ENCODE measurements around the gene GTF2IRD1. TPM values are rescaled to one million over a fixed set of nuclear protein-coding genes. Genes with fewer than 3 reads are reported as not detected.

The GTF2IRD1 gene
- total and polyA plus RNA-seq, 2 of the 4 experiments (the other 2 are of a cell fraction) = 4.1 to 21.9 TPM

DNA sequence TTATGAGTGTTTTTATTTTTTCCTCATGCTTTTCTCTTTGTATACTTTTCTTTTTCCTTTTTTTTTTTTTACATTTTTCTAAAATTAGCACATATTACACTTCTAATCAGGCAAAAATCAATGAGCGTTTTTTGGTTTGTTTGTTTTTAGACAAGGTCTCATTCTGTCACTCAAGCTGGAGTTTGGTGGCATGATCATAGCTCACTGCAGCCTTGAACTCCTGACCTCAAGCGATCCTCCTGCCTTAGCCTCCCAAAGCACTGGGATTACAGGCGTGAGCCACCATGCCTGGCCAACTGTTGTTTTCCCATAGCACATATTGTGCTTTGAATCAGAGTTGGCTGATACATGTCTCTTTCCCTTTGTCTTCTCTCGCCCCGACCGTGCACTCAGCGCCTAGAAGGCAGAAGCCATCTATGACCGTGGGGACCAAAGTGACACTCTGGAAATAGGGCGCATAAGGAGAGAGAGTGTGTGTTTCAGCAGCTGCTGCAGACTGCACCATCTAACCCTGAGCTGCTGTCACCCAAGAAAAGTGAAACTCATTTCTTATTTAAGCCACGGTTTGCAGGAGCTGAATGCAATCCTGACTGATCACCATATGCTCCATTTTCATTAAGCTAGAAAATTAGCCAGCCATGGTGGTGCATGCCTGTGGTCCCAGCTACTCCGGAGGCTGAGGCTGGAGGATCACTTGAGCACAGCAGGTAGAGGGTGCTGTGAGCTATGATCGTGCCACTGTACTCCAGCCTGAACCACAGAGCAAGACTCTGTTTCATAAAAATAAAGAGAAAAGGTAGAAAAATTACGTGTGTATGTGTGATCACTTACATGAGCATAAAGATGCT is 162.5 kb downstream of the GTF2IRD1 start:
- Histone ChIP-seq H3K4ac (ENCODE audit: low read depth, low read length) (no peak overlapping the region), H2AK5ac (ENCODE audit: low read depth, low read length) (no peak overlapping the region), H3K4me2 (ENCODE audit: low read depth, low read length) (no peak overlapping the region), H3K27ac (ENCODE audit: insufficient read depth, low read length) (no peak overlapping the region), H3K23ac (ENCODE audit: low read depth, low read length) (no peak overlapping the region), H3K56ac (ENCODE audit: extremely low read depth, insufficient read depth, low read length) (no peak overlapping the region), H4K8ac (ENCODE audit: low read depth in 2 of 2, low read length in 2 of 2) (no peak overlapping the region), H3K79me1 (ENCODE audit: low read depth in 1 of 2, low read length in 2 of 2) (no peaks in the 10 kb centered on the region), H4K5ac (ENCODE audit: low read depth, low read length) (no peak overlapping the region), H3K9me3 (ENCODE audit: control insufficient read depth, insufficient read depth, low read length) (no peaks in the 10 kb centered on the region), H2BK120ac (ENCODE audit: low read depth, low read length) (no peak overlapping the region), H3K4me3 (ENCODE audit: insufficient read depth, low read depth, low read length) (no peak overlapping the region), H3K14ac (replicated peaks; ENCODE audit: low read depth, low read length) (no peak overlapping the region), H3K9ac (ENCODE audit: low read depth, low read length) (no peak overlapping the region), H3K18ac (ENCODE audit: low read depth, low read length) (no peak overlapping the region), H2BK5ac (ENCODE audit: low read depth, low read length, poor library complexity, severe bottlenecking) (no peak overlapping the region), H3K4me1 (ENCODE audit: control insufficient read depth, insufficient read depth, low read length) (no peaks in the 10 kb centered on the region; the same call in 1 of the 2 replicates), H2BK20ac (ENCODE audit: low read depth, low read length) (no peak overlapping the region), H3K9me1 (ENCODE audit: insufficient read depth, low read length) (no peaks in the 10 kb centered on the region), H3K27me3 (ENCODE audit: control insufficient read depth, insufficient read depth, low read length) (no peaks in the 10 kb centered on the region), H4K91ac (ENCODE audit: insufficient read depth, low read depth, low read length) (no peak overlapping the region), H3K36me3 (ENCODE audit: control insufficient read depth, insufficient read depth, low read length) (no peaks in the 10 kb centered on the region), H2AK9ac (replicated peaks; ENCODE audit: low read depth, low read length, poor library complexity) (no peak overlapping the region), H2AFZ (replicated peaks; ENCODE audit: low read length, poor library complexity) (no peak overlapping the region), H2BK15ac (ENCODE audit: low read depth, low read length) (no peak overlapping the region), H4K20me1 (ENCODE audit: insufficient read depth, low read length) (no peaks in the 10 kb centered on the region)
- ATAC-seq (ENCODE audit: low read depth) (no peak), DNase-seq (no peak)
- dilution Hi-C loops (cut with HindIII; ENCODE audit: low sequenced_read_pairs, unreplicated experiment) = no loop called here
- ChIA-PET CTCF (interaction anchor here (0.6 kb wide), 1 partner anchor 57 kb away, joined by 3 read pairs; no protein-coding TSS in a partner anchor), POLR2A (ENCODE audit: unreplicated experiment) (no interaction called here)
- in situ Hi-C loops (cut with MboI; ENCODE audit: low sequenced_read_pairs) = no loop called here
- 100% methylated on average over 4 of the region's 13 CpGs; no CpG with 5 or more reads in 1 of the 2 experiments for WGBS, 2 experiments (ENCODE audit: extremely low coverage in 2 of 2, insufficient read length in 1 of 2)
- intact Hi-C loops (cut with micrococcal nuclease) = loop anchor here (5.0 kb wide), 1 partner anchor 36 kb away; no protein-coding TSS in a partner anchor
- no TSS peak for BruUV-seq (replicated peaks)
- TF ChIP-seq, protein P1, sequence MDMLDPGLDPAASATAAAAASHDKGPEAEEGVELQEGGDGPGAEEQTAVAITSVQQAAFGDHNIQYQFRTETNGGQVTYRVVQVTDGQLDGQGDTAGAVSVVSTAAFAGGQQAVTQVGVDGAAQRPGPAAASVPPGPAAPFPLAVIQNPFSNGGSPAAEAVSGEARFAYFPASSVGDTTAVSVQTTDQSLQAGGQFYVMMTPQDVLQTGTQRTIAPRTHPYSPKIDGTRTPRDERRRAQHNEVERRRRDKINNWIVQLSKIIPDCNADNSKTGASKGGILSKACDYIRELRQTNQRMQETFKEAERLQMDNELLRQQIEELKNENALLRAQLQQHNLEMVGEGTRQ (IDR thresholded peaks at IDR 0.05; ENCODE audit: low read depth, low read length) = no peak
- TF ChIP-seq RFX5 (IDR thresholded peaks at IDR 0.05; ENCODE audit: low read depth, low read length) (no peak), FOS (IDR thresholded peaks at IDR 0.05; ENCODE audit: low read depth, low read length) (no peak), CHD1 (IDR thresholded peaks at IDR 0.05; ENCODE audit: low read depth, low read length) (no peak), MXI1 (IDR thresholded peaks at IDR 0.05; ENCODE audit: borderline replicate concordance, low read depth, low read length) (no peak), RAD21 (IDR thresholded peaks at IDR 0.05; ENCODE audit: low read length) (no peak), RCOR1 (IDR thresholded peaks at IDR 0.05; ENCODE audit: insufficient replicate concordance, low read length) (no peak), NFE2L2 (IDR thresholded peaks at IDR 0.05; ENCODE audit: low read depth, low read length) (no peak), POLR2A (IDR thresholded peaks at IDR 0.05; ENCODE audit: low read depth, low read length) (no peak), MAFK (IDR thresholded peaks at IDR 0.05; ENCODE audit: low read depth, low read length) (no peak), MAZ (IDR thresholded peaks at IDR 0.05; ENCODE audit: borderline replicate concordance, low read depth, low read length) (no peak), CEBPB (IDR thresholded peaks at IDR 0.05; ENCODE audit: low read depth, low read length) (no peak), SMC3 (IDR thresholded peaks at IDR 0.05; ENCODE audit: low read depth, low read length) (no peak), BHLHE40 (IDR thresholded peaks at IDR 0.05; ENCODE audit: low read depth, low read length) (no peak)
- TF ChIP-seq, protein P2, sequence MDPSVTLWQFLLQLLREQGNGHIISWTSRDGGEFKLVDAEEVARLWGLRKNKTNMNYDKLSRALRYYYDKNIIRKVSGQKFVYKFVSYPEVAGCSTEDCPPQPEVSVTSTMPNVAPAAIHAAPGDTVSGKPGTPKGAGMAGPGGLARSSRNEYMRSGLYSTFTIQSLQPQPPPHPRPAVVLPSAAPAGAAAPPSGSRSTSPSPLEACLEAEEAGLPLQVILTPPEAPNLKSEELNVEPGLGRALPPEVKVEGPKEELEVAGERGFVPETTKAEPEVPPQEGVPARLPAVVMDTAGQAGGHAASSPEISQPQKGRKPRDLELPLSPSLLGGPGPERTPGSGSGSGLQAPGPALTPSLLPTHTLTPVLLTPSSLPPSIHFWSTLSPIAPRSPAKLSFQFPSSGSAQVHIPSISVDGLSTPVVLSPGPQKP (IDR thresholded peaks at IDR 0.05; ENCODE audit: borderline replicate concordance, low read depth, low read length) = no peak

Data from IMR-90 (cell line).